B cell (primary cell): ENCODE results near the gene WDR45. TPM values are rescaled to one million over a fixed set of nuclear protein-coding genes. Genes with fewer than 3 reads are reported as not detected.

ENCODE experiments used
- ATAC-seq: fragments of 200-7000 bp; cut with Tn5 transposase; one replicate; pipeline ENCODE4 v1.10.0; 2021; ENCODE audit warnings: low read depth, mild to moderate bottlenecking, moderate number of reproducible peaks, moderate library complexity
- CTCF ChIA-PET: fragments of 350-600 bp; sonication (Branson Sonifier 250); formaldehyde crosslinking; loops from one replicate; lab custom pipeline; 2021; ENCODE audit warnings: antibody characterized with exemption, inconsistent platforms; lab: Charles Lee
- POLR2A ChIA-PET: fragments of 350-600 bp; sonication (Branson Sonifier 250); formaldehyde crosslinking; loops from one replicate; lab custom pipeline; 2021; ENCODE audit warnings: antibody characterized with exemption; lab: Charles Lee
- DNase-seq: peaks from one replicate; pipeline ENCODE4 v3.0.0; 2013
- H2AFZ ChIP-seq: 2 replicates; pipeline ENCODE4 v1.6.1; 2012; ENCODE audit warnings: mild to moderate bottlenecking, low read depth, low read length; ENCODE audit not compliant: insufficient read depth, poor library complexity, severe bottlenecking
- H3K27ac ChIP-seq, 2 donors: 1 replicate in 1 of 2; 2 replicates in 1 of 2; pipeline ENCODE4 v1.5.1; 2012 to 2013; ENCODE audit warnings: low read length in 2 of 2, mild to moderate bottlenecking in 2 of 2, moderate library complexity in 1 of 2
- H3K27me3 ChIP-seq, 4 experiments: fragments of 200-600 bp in 1 of 4; sonication (generic) in 1 of 4; replicated peaks in 1 of 4; 1 replicate in 2 of 4; 2 replicates in 2 of 4; pipeline versions ENCODE4 v1.6.1 to v1.7.0; 2013 to 2016; ENCODE audit warnings: low read length in 3 of 4, mild to moderate bottlenecking in 2 of 4, mixed read lengths in 1 of 4, moderate library complexity in 1 of 4; ENCODE audit not compliant: insufficient read depth in 4 of 4, control insufficient read depth in 3 of 4; ENCODE audit errors: control extremely low read depth in 1 of 4
- H3K36me3 ChIP-seq, 2 experiments: replicated peaks in 1 of 2; 1 replicate in 1 of 2; 2 replicates in 1 of 2; pipeline versions ENCODE4 v1.6.1 to v1.7.1; 2013; ENCODE audit warnings: low read length in 1 of 2; ENCODE audit not compliant: insufficient read depth in 2 of 2, control insufficient read depth in 1 of 2; ENCODE audit errors: control extremely low read depth in 1 of 2, extremely low read depth in 1 of 2
- H3K4me1 ChIP-seq, 2 donors: fragments of 200-600 bp in 1 of 2; sonication (generic) in 1 of 2; 1 replicate in 1 of 2; 2 replicates in 1 of 2; pipeline versions ENCODE4 v1.5.1 to v1.6.1; 2013 to 2017; ENCODE audit warnings: low read length in 2 of 2; ENCODE audit not compliant: control insufficient read depth in 2 of 2, insufficient read depth in 2 of 2
- H3K4me2 ChIP-seq: replicated peaks from 2 replicates; pipeline ENCODE3; 2012; ENCODE audit warnings: mild to moderate bottlenecking, low read depth, low read length; ENCODE audit not compliant: poor library complexity, severe bottlenecking
- H3K4me3 ChIP-seq, 5 experiments: fragments of 200-600 bp in 1 of 5; sonication (generic) in 1 of 5; 1 replicate in 3 of 5; 2 replicates in 2 of 5; pipeline versions ENCODE4 v1.5.1 to v1.7.0; 2011 to 2016; ENCODE audit warnings: low read length in 4 of 5, mild to moderate bottlenecking in 4 of 5, low read depth in 2 of 5, control low read depth in 1 of 5, moderate library complexity in 1 of 5; ENCODE audit not compliant: insufficient read depth in 1 of 5; ENCODE audit errors: control extremely low read depth in 1 of 5, extremely low read depth in 1 of 5
- H3K79me2 ChIP-seq: fragments of 200-600 bp; sonication (generic); one replicate; pipeline ENCODE4 v1.6.0; 2016; ENCODE audit warnings: low read length; ENCODE audit not compliant: control insufficient read depth, insufficient read depth
- H3K9ac ChIP-seq: fragments of 200-600 bp; sonication (generic); 2 replicates; pipeline ENCODE4 v1.6.1; 2017; ENCODE audit warnings: mild to moderate bottlenecking, low read length, moderate library complexity
- H3K9me3 ChIP-seq, 3 donors: one replicate each; pipeline versions ENCODE4 v1.6.1 to v1.7.1; 2013; ENCODE audit warnings: low read length in 2 of 3; ENCODE audit not compliant: control insufficient read depth in 2 of 3, insufficient read depth in 1 of 3; ENCODE audit errors: control extremely low read depth in 1 of 3
- H4K20me1 ChIP-seq: 2 replicates; pipeline ENCODE4 v1.6.0; 2012; ENCODE audit warnings: mild to moderate bottlenecking, low read length; ENCODE audit not compliant: insufficient read depth, control insufficient read depth, poor library complexity, severe bottlenecking
- H3K27ac Mint-ChIP-seq: one replicate; pipeline ENCODE4 v1.8.0; 2021; ENCODE audit warnings: mixed read lengths
- H3K27me3 Mint-ChIP-seq: one replicate; pipeline ENCODE4 v1.8.0; 2021; ENCODE audit warnings: mixed read lengths
- H3K4me1 Mint-ChIP-seq: one replicate; pipeline ENCODE4 v1.8.0; 2021; ENCODE audit warnings: mixed read lengths
- H3K4me3 Mint-ChIP-seq: one replicate; pipeline ENCODE4 v1.8.0; 2021; ENCODE audit warnings: mixed read lengths
- H3K9me3 Mint-ChIP-seq: one replicate; pipeline ENCODE4 v1.8.0; 2022; ENCODE audit warnings: mixed read lengths; ENCODE audit not compliant: insufficient read depth
- CTCF ChIP-seq: fragments of 200-600 bp; IDR thresholded peaks from one replicate; pipeline ENCODE4 v1.8.0; 2022; ENCODE audit warnings: antibody characterized with exemption, mild to moderate bottlenecking
- EZH2 ChIP-seq: IDR thresholded peaks from 2 replicates; pipeline ENCODE4 v1.6.1; 2012; ENCODE audit warnings: borderline replicate concordance, low read depth, mild to moderate bottlenecking, moderate library complexity, low read length; ENCODE audit not compliant: insufficient read depth, poor library complexity, severe bottlenecking
- WGBS: methylation state at CpG from one replicate; pipeline ENCODE4 v1.1.5; 2013; ENCODE audit warnings: missing lambda C conversion rate; ENCODE audit not compliant: insufficient coverage; 5-methylcytosine and 5-hydroxymethylcytosine counted together
- intact Hi-C: fragments of 100-400 bp; cut with micrococcal nuclease; formaldehyde crosslinking; loops from one replicate; pipeline ENCODE4 v1.10.0; 2022
- polyA plus RNA-seq: library from polyadenylated mRNA; depleted of rRNA; stranded (reverse); fragments of >200 nt; gene quantifications from 2 replicates; pipeline ENCODE4 v1.2.3, GENCODE V29; 2012
- total RNA-seq, 2 donors: library from RNA; stranded (reverse); fragments of 120-200 nt in 1 of 2; gene quantifications; 1 replicate in 1 of 2; 2 replicates in 1 of 2; pipeline versions ENCODE4 v1.2.3 to v1.2.4, GENCODE V29; 2013 to 2022

The WDR45 gene
- total and polyA plus RNA-seq, 2 donors (not counting 1 experiment from before 2014, with no cell fraction given) = 100 to 153 TPM

GRCh38 chrX:49053223-49054072, 26.2 kb downstream of the WDR45 start:
- DNase-seq = peak; percentile 70
- ChIA-PET POLR2A (interaction anchor here (0.6 to 1.0 kb wide), 3 partner anchors 27 to 418 kb away, joined by 3 to 7 read pairs (median 4); partner anchors contain the start of genes GRIPAP1 and WDR45), CTCF (no interaction called here)
- H3K79me2 ChIP-seq = peaks cover 5% of the 10 kb centered on the region
- no peaks in the 10 kb centered on the region for H3K9me3 Mint-ChIP-seq
- H3K27me3 Mint-ChIP-seq = no peaks in the 10 kb centered on the region
- no peaks in the 10 kb centered on the region for H4K20me1 ChIP-seq
- H3K27me3 ChIP-seq = no peaks in the 10 kb centered on the region
- peak overlapping the region; percentile 75 for H3K4me2 ChIP-seq
- peaks cover 25% of the 10 kb centered on the region for H3K4me1 Mint-ChIP-seq
- peaks cover 11 to 17% of the 10 kb centered on the region in 2 donors for H3K4me1 ChIP-seq
- peak overlapping the region; percentile 55 to 84 for H3K27ac ChIP-seq
- H3K36me3 ChIP-seq = no peaks in the 10 kb centered on the region
- WGBS = 4% methylated on average over 19 of the region's 79 CpGs
- H3K27ac Mint-ChIP-seq = peak overlapping the region; percentile 90
- intact Hi-C loops = no loop called here
- peak overlapping the region in 4 of 5 experiments; percentile 49 to 69 (median 60) for H3K4me3 ChIP-seq
- peak overlapping the region; percentile 83 for H3K4me3 Mint-ChIP-seq
- peak; percentile 75 for ATAC-seq
- H3K9ac ChIP-seq = peak overlapping the region; percentile 68
- peak overlapping the region; percentile 71 for H2AFZ ChIP-seq
- H3K9me3 ChIP-seq = no peaks in the 10 kb centered on the region
- no peak for TF ChIP-seq CTCF
- no peak for TF ChIP-seq EZH2

- H3K4me3 Mint-ChIP-seq = peak overlapping the region; percentile 91
- no peaks in the 10 kb centered on the region for H3K9me3 Mint-ChIP-seq
- peak overlapping the region in 2 of 5 experiments; percentile 24 to 28 for H3K4me3 ChIP-seq
- peak overlapping the region; percentile 66 to 79 for H3K27ac ChIP-seq
- H3K27ac Mint-ChIP-seq = peak overlapping the region; percentile 92
- no peaks in the 10 kb centered on the region for H3K9me3 ChIP-seq
- peaks cover 28% of the 10 kb centered on the region for H3K4me1 Mint-ChIP-seq
- H2AFZ ChIP-seq = peak overlapping the region; percentile 76
- ATAC-seq = no peak
- peaks cover 8% of the 10 kb centered on the region for H3K79me2 ChIP-seq
- no peaks in the 10 kb centered on the region for H3K27me3 ChIP-seq
- peaks cover 0 to 6% of the 10 kb centered on the region in 2 experiments for H3K36me3 ChIP-seq
- no peaks in the 10 kb centered on the region for H4K20me1 ChIP-seq
- ChIA-PET CTCF (interaction anchor here (0.6 to 3.3 kb wide), 8 partner anchors 41 to 149 kb away, joined by 3 to 16 read pairs (median 3); partner anchors contain the start of genes GRIPAP1 and KCND1), POLR2A (interaction anchor here (1.3 to 2.3 kb wide), 3 partner anchors 42 to 98 kb away, joined by 6 to 9 read pairs (median 8); partner anchors contain the start of genes GRIPAP1 and OTUD5)
- 27% methylated on average over 8 of the region's 13 CpGs for WGBS
- peaks cover 12 to 25% of the 10 kb centered on the region in 2 donors for H3K4me1 ChIP-seq
- peak overlapping the region; percentile 67 for H3K4me2 ChIP-seq
- H3K27me3 Mint-ChIP-seq = no peaks in the 10 kb centered on the region
- no peak for TF ChIP-seq EZH2
- no peak for TF ChIP-seq CTCF
- intact Hi-C loops = loop anchor here (1.0 to 10.0 kb wide), 14 partner anchors 30 to 1389 kb away; partner anchors contain the start of genes ELK1, GPKOW, GRIPAP1 and HDAC6
- H3K9ac ChIP-seq = no peak overlapping the region
- no peak for DNase-seq
These were observed 35.8 kb downstream of the WDR45 start for GRCh38 chrX:49043987-49044281.
